ENCODE measurements around the gene GALNT2. TPM values are rescaled to one million over a fixed set of nuclear protein-coding genes. Genes with fewer than 3 reads are reported as not detected.
A peak's percentile ranks its signal among the peaks of the same experiment; 100 is the strongest.

The GALNT2 gene
- total RNA-seq, 5 donors from 2014 or later (not counting 1 experiment from before 2014, with no cell fraction given): 22.2 to 29.7 (median 23.5) TPM

DNA sequence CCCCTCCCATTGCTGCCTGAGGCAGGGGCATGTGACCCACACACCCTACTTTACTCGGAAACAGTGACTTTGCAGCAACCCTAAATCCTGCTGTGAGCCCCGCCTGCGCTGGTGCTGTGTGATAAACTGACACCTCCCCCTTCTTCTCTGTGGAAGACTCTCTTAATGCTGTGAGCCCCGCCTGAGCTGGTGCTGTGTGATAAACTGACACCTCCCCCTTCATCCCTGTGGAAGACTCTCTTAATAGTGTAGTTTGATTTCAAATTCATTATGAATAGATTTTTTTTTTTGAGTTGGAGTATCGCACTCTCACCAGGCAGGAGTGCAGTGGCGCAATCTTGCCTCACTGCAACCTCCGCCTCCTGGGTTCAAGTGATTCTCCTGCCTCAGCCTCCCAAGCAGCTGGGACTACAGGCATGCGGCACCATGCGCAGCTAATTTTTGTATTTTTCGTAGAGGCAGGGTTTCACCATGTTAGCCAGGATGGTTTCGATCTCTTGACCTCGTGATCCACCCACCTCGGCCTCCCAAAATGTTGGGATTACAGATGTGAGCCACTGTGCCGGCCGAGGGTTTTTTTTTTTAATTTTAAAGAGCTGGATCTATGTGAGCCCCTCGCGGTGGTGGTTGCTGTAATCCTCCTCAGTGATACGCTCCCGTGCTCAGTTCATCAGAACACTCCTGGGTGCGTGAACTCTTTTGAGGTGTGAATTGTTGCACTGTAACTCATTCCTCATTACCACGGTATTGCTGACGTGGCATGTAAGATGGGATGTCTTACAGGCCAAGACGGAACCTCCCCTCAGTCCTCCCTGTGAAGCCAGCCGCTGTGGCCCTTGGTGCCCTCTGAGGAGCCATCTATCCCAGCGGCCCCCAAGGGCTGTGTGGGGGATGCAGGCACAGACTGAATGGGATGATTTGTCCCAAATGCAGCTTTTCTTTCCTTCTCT lies 60.3 kb downstream of the GALNT2 start:
- peaks cover 3% of the 10 kb centered on the region for H3K36me3 Mint-ChIP-seq
- H3K4me1 ChIP-seq (ENCODE audit: control insufficient read depth in 1 of 2, extremely low read depth in 1 of 2, insufficient read depth in 2 of 2, low read length in 2 of 2): peaks cover 6 to 44% of the 10 kb centered on the region in 2 experiments
- no peaks in the 10 kb centered on the region for H3K27me3 Mint-ChIP-seq
- peaks cover 65 to 73% (median 67%) of the 10 kb centered on the region in 3 donors for H3K4me1 Mint-ChIP-seq
- ChIA-PET CTCF (no interaction called here), POLR2A (no interaction called here)
- H3K36me3 ChIP-seq (ENCODE audit: control insufficient read depth in 2 of 2, extremely low read depth in 1 of 2, insufficient read depth in 1 of 2, low read length in 1 of 2): peaks cover 0 to 3% of the 10 kb centered on the region in 2 donors
- H3K4me3 ChIP-seq (ENCODE audit: control insufficient read depth in 1 of 2, extremely low read depth in 1 of 2, low read length in 1 of 2): no peak overlapping the region
- ATAC-seq (replicated peaks in 1 of 4) (peak; percentile 72 to 85 (median 74)), DNase-seq (peak in 16 of 35 experiments; percentile 8 to 38 (median 16))
- no peak overlapping the region for H3K27ac ChIP-seq (ENCODE audit: low read length)
- H3K9me3 Mint-ChIP-seq: no peaks in the 10 kb centered on the region
- no peak overlapping the region for H3K27ac Mint-ChIP-seq
- H3K4me3 Mint-ChIP-seq: peak overlapping the region; percentile 21 to 62 (median 22)
- H3K27me3 ChIP-seq (replicated peaks in 1 of 2; ENCODE audit: control insufficient read depth in 2 of 2, extremely low read depth in 1 of 2, insufficient read depth in 2 of 2, low read length in 1 of 2): no peaks in the 10 kb centered on the region
- 85% methylated on average over 10 of the region's 25 CpGs for WGBS (ENCODE audit: insufficient coverage)
- H3K9me3 ChIP-seq: no peaks in the 10 kb centered on the region

DNA sequence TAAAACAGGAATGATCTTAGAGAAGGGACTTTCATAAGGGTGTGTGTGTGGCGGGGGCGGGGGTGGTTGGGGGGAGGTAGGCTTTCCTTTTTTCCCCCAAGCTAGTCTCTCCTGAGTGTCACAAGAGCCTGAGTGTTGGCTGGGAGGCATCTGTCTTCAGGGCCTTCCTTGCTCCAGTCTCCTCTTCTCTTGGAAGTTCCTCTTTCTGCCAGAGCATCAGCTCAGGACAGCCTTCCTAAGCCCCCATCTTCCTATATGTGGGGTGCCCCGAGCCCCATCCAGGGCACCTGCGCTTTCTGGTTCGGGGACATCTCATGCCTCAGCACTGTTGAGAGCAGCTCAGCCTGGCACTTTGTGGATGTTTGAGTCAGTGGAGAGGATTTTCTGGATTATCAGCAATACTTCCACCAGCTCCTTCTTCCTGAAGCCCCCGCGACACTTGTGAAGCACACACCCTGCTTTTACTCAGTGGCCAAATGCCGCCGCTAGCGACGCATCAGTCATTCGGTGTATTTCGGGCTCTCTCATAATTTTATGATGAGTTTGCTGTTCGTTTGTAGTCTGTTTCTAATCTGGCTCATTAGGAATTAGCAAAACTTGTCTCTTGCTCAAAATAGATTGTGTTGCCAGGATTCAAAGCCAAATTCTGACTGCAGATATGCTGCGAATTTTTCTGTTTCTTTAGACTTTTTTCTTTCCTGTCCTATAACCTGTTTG lies 61.7 kb downstream of the GALNT2 start:
- H3K27me3 ChIP-seq (replicated peaks in 1 of 2; ENCODE audit: control insufficient read depth in 2 of 2, extremely low read depth in 1 of 2, insufficient read depth in 2 of 2, low read length in 1 of 2): no peaks in the 10 kb centered on the region
- no peak overlapping the region for H3K4me3 ChIP-seq (ENCODE audit: control insufficient read depth in 1 of 2, extremely low read depth in 1 of 2, low read length in 1 of 2)
- ATAC-seq (replicated peaks in 1 of 4) (no peak), DNase-seq (no peak)
- H3K4me3 Mint-ChIP-seq: no peak overlapping the region
- peaks cover 3% of the 10 kb centered on the region for H3K36me3 Mint-ChIP-seq
- H3K36me3 ChIP-seq (ENCODE audit: control insufficient read depth in 2 of 2, extremely low read depth in 1 of 2, insufficient read depth in 1 of 2, low read length in 1 of 2): peaks cover 0 to 3% of the 10 kb centered on the region in 2 donors
- peaks cover 6 to 40% of the 10 kb centered on the region in 2 experiments for H3K4me1 ChIP-seq (ENCODE audit: control insufficient read depth in 1 of 2, extremely low read depth in 1 of 2, insufficient read depth in 2 of 2, low read length in 2 of 2)
- H3K4me1 Mint-ChIP-seq: peaks cover 61 to 74% (median 62%) of the 10 kb centered on the region in 3 donors
- 94% methylated on average over 6 of the region's 15 CpGs for WGBS (ENCODE audit: insufficient coverage)
- no peak overlapping the region for H3K27ac Mint-ChIP-seq
- CTCF ChIA-PET: no interaction called here
- no peaks in the 10 kb centered on the region for H3K27me3 Mint-ChIP-seq
- POLR2A ChIA-PET: no interaction called here
- no peaks in the 10 kb centered on the region for H3K9me3 Mint-ChIP-seq
- H3K27ac ChIP-seq (ENCODE audit: low read length): no peak overlapping the region
- H3K9me3 ChIP-seq: no peaks in the 10 kb centered on the region

DNA sequence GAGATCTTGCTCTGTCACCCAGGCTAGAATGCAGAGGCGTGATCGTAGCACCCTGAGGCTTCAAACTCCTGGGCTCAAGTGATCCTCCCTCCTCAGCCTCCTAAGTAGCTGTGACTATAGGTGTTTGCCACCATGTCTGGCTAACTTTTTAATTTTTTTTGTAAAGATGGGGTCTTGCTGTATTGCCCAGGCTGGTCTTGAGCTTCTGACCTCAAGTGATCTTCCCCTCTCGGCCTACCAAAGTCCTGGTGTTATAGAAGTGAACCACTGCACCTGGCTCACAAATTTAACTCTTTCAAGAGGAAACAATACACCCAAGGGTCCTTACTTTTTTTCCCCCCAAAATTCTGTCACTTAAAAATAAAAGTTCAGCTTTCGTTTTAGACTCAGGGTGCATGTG lies 62.3 kb downstream of the GALNT2 start:
- no peaks in the 10 kb centered on the region for H3K9me3 ChIP-seq
- DNase-seq: no peak
- no peak overlapping the region for H3K27ac ChIP-seq (ENCODE audit: low read length)
- H3K27me3 ChIP-seq (replicated peaks in 1 of 2; ENCODE audit: control insufficient read depth in 2 of 2, extremely low read depth in 1 of 2, insufficient read depth in 2 of 2, low read length in 1 of 2): no peaks in the 10 kb centered on the region
- H3K4me3 ChIP-seq (ENCODE audit: control insufficient read depth in 1 of 2, extremely low read depth in 1 of 2, low read length in 1 of 2): no peak overlapping the region
- no peak overlapping the region for H3K4me3 Mint-ChIP-seq
- H3K4me1 Mint-ChIP-seq: peaks cover 57 to 72% (median 58%) of the 10 kb centered on the region in 3 donors
- ChIA-PET CTCF (no interaction called here), POLR2A (no interaction called here)
- no peaks in the 10 kb centered on the region for H3K27me3 Mint-ChIP-seq
- peaks cover 0 to 3% of the 10 kb centered on the region in 2 donors for H3K36me3 ChIP-seq (ENCODE audit: control insufficient read depth in 2 of 2, extremely low read depth in 1 of 2, insufficient read depth in 1 of 2, low read length in 1 of 2)
- peaks cover 3% of the 10 kb centered on the region for H3K36me3 Mint-ChIP-seq
- no peak for ATAC-seq (replicated peaks in 1 of 4)
- H3K9me3 Mint-ChIP-seq: no peaks in the 10 kb centered on the region
- H3K27ac Mint-ChIP-seq: no peak overlapping the region
- 100% methylated on average over 1 of the region's 4 CpGs for WGBS (ENCODE audit: insufficient coverage)
- peaks cover 6 to 34% of the 10 kb centered on the region in 2 experiments for H3K4me1 ChIP-seq (ENCODE audit: control insufficient read depth in 1 of 2, extremely low read depth in 1 of 2, insufficient read depth in 2 of 2, low read length in 2 of 2)

DNA sequence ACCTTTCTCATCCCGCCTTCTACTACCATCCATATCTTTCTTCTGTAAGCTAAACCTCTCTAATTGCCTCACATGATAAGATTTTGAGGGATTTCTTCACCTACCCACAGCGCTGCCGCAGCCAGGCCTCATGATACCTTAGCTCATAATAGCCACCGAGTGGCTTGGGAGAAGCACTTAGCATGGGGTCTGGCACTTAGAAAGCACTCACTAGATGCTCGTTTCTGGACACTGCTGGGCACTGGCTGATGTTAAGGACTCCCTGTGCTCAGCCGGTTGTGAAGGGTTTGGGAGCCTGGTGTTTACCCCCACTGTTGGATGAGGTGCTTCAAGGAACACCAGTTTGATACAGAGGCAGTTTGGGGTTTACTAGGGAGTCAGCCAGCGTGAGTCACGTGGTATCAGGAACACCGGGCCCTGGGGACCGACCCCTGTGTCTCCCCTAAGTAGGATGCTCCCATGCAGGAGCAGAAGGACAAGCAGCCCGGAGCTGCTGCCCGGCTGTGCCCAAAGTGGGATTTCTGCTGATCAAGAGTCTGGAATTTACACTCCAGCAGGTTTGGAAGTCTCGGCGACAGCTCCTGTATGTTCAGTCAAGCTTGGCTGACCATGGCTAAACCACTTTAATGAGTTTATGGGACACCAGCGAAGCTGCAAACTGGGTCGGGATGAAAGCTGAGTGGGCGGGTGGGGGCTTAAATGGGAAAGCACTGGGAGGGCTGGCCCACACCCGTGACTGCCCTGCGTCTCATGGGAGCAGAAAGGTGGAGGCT lies 63.3 kb downstream of the GALNT2 start:
- Histone ChIP-seq H3K27me3 (replicated peaks in 1 of 2; ENCODE audit: control insufficient read depth in 2 of 2, extremely low read depth in 1 of 2, insufficient read depth in 2 of 2, low read length in 1 of 2) (no peaks in the 10 kb centered on the region), H3K36me3 (ENCODE audit: control insufficient read depth in 2 of 2, extremely low read depth in 1 of 2, insufficient read depth in 1 of 2, low read length in 1 of 2) (peaks cover 0 to 3% of the 10 kb centered on the region in 2 donors), H3K4me1 (ENCODE audit: control insufficient read depth in 1 of 2, extremely low read depth in 1 of 2, insufficient read depth in 2 of 2, low read length in 2 of 2) (peaks cover 2 to 28% of the 10 kb centered on the region in 2 experiments), H3K27ac (ENCODE audit: low read length) (no peak overlapping the region), H3K4me3 (ENCODE audit: control insufficient read depth in 1 of 2, extremely low read depth in 1 of 2, low read length in 1 of 2) (no peak overlapping the region), H3K9me3 (no peaks in the 10 kb centered on the region)
- POLR2A ChIA-PET: no interaction called here
- Mint-ChIP-seq H3K4me1 (peaks cover 49 to 67% (median 56%) of the 10 kb centered on the region in 3 donors), H3K9me3 (no peaks in the 10 kb centered on the region), H3K27ac (no peak overlapping the region), H3K27me3 (no peaks in the 10 kb centered on the region), H3K36me3 (peaks cover 3% of the 10 kb centered on the region), H3K4me3 (no peak overlapping the region)
- 94% methylated on average over 12 of the region's 19 CpGs for WGBS (ENCODE audit: insufficient coverage)
- ATAC-seq (replicated peaks in 1 of 4) (no peak), DNase-seq (no peak)
- CTCF ChIA-PET: interaction anchor here in 1 of 2 donors (0.7 kb wide), 1 partner anchor 906 kb away, joined by 6 read pairs; no protein-coding TSS in a partner anchor

DNA sequence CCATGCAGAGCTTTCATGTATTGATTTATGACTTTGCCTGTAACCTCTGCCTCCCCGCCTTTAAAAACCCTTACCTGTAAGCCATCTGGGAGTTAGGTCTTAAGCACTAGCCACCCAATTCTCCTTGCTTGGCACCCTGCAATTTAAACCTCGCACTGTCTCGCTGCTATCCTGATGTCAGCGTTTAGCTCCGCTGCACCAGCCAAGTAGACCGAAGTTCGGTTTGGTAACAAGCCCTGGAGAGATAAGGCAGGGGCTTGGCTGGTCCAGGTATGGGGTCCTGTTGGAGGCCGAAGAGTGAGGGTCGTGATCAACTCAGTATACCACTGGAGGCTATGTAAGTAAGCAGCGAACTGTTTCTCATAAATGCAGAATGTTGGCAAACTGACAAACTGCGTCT lies 64.4 kb downstream of the GALNT2 start:
- ATAC-seq (replicated peaks in 1 of 4): no peak
- Histone ChIP-seq H3K27ac (ENCODE audit: low read length) (no peak overlapping the region), H3K36me3 (ENCODE audit: control insufficient read depth in 2 of 2, extremely low read depth in 1 of 2, insufficient read depth in 1 of 2, low read length in 1 of 2) (peaks cover 0 to 5% of the 10 kb centered on the region in 2 donors), H3K4me1 (ENCODE audit: control insufficient read depth in 1 of 2, extremely low read depth in 1 of 2, insufficient read depth in 2 of 2, low read length in 2 of 2) (peaks cover 2 to 20% of the 10 kb centered on the region in 2 experiments), H3K9me3 (no peaks in the 10 kb centered on the region), H3K27me3 (replicated peaks in 1 of 2; ENCODE audit: control insufficient read depth in 2 of 2, extremely low read depth in 1 of 2, insufficient read depth in 2 of 2, low read length in 1 of 2) (no peaks in the 10 kb centered on the region), H3K4me3 (ENCODE audit: control insufficient read depth in 1 of 2, extremely low read depth in 1 of 2, low read length in 1 of 2) (no peak overlapping the region)
- Mint-ChIP-seq H3K27me3 (no peaks in the 10 kb centered on the region), H3K4me1 (peaks cover 38 to 62% (median 45%) of the 10 kb centered on the region in 3 donors), H3K36me3 (peaks cover 5% of the 10 kb centered on the region), H3K27ac (no peak overlapping the region), H3K9me3 (no peaks in the 10 kb centered on the region), H3K4me3 (no peak overlapping the region)
- ChIA-PET POLR2A (interaction anchor here in 1 of 2 donors (0.5 kb wide), 1 partner anchor 133 kb away, joined by 3 read pairs; no protein-coding TSS in a partner anchor), CTCF (no interaction called here)
- no peak for DNase-seq
- 96% methylated on average over 11 of the region's 11 CpGs for WGBS (ENCODE audit: insufficient coverage)

DNA sequence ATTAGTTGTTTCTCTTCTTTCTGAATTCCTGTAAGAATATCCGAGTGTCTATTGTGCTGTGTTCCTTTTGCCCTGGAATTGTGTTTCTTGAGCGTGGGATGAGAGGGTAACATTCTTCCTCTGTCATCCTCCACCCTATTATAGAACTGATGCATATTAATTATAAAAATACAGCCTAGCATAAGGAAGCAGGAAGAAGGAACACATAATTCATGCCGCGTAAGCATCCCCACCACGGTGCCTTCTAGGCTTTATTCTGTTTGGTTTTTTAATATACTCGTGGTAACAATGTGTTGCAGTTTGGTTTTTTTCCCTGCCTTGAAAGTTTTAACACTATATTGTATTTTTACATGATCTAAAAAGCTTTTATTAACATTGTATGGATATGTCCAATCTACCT lies 65.7 kb downstream of the GALNT2 start:
- H3K4me1 Mint-ChIP-seq: peaks cover 28 to 51% (median 33%) of the 10 kb centered on the region in 3 donors
- no peak for ATAC-seq (replicated peaks in 1 of 4)
- Histone ChIP-seq H3K4me3 (ENCODE audit: control insufficient read depth in 1 of 2, extremely low read depth in 1 of 2, low read length in 1 of 2) (no peak overlapping the region), H3K27ac (ENCODE audit: low read length) (no peak overlapping the region), H3K36me3 (ENCODE audit: control insufficient read depth in 2 of 2, extremely low read depth in 1 of 2, insufficient read depth in 1 of 2, low read length in 1 of 2) (peaks cover 0 to 11% of the 10 kb centered on the region in 2 donors), H3K4me1 (ENCODE audit: control insufficient read depth in 1 of 2, extremely low read depth in 1 of 2, insufficient read depth in 2 of 2, low read length in 2 of 2) (peaks cover 0 to 7% of the 10 kb centered on the region in 2 experiments), H3K27me3 (replicated peaks in 1 of 2; ENCODE audit: control insufficient read depth in 2 of 2, extremely low read depth in 1 of 2, insufficient read depth in 2 of 2, low read length in 1 of 2) (no peaks in the 10 kb centered on the region), H3K9me3 (no peaks in the 10 kb centered on the region)
- ChIA-PET CTCF (interaction anchor here in 1 of 2 donors (0.7 kb wide), 1 partner anchor 584 kb away, joined by 4 read pairs; no protein-coding TSS in a partner anchor), POLR2A (no interaction called here)
- peaks cover 10% of the 10 kb centered on the region for H3K36me3 Mint-ChIP-seq
- WGBS (ENCODE audit: insufficient coverage): no CpG with 5 or more reads among the region's 6 CpGs
- no peak overlapping the region for H3K4me3 Mint-ChIP-seq
- H3K27ac Mint-ChIP-seq: no peak overlapping the region
- no peaks in the 10 kb centered on the region for H3K27me3 Mint-ChIP-seq
- DNase-seq: no peak
- no peaks in the 10 kb centered on the region for H3K9me3 Mint-ChIP-seq

All from T-cell (primary cell).